Activated T-cell treated with anti-CD3 and anti-CD28 coated beads, Interleukin-2, amount 50 U/mL, for 4 hours (primary cell): ENCODE data around the gene SDK1. TPM values are rescaled to one million over a fixed set of nuclear protein-coding genes. Genes with fewer than 3 reads are reported as not detected.

Source experiments
- ATAC-seq, 2 donors: fragments of 200-7000 bp; cut with Tn5 transposase; one replicate each; pipeline ENCODE4 v1.10.0; 2021
- DNase-seq: peaks from one replicate; pipeline ENCODE4 v3.0.0-alpha.2; 2020
- H3K27me3 Mint-ChIP-seq: one replicate; pipeline ENCODE4 v1.8.0; 2021; ENCODE audit warnings: low read depth, mixed read lengths
- H3K36me3 Mint-ChIP-seq: one replicate; pipeline ENCODE4 v1.8.0; 2022; ENCODE audit warnings: mixed read lengths; ENCODE audit not compliant: insufficient read depth
- H3K4me1 Mint-ChIP-seq: one replicate; pipeline ENCODE4 v1.8.0; 2021; ENCODE audit warnings: low read depth, mixed read lengths
- H3K4me3 Mint-ChIP-seq: one replicate; pipeline ENCODE4 v1.8.0; 2021; ENCODE audit warnings: mild to moderate bottlenecking, moderate library complexity, mixed read lengths
- H3K9me3 Mint-ChIP-seq: one replicate; pipeline ENCODE4 v1.8.0; 2021; ENCODE audit warnings: mixed read lengths
- total RNA-seq, 3 donors: library from RNA; stranded (reverse); gene quantifications; one replicate each; pipeline ENCODE4 v1.2.1, GENCODE V29; 2021

Gene SDK1
- total RNA-seq, 3 donors from 2014 or later = 0.05 to 0.79 (median 0.40) TPM

DNA sequence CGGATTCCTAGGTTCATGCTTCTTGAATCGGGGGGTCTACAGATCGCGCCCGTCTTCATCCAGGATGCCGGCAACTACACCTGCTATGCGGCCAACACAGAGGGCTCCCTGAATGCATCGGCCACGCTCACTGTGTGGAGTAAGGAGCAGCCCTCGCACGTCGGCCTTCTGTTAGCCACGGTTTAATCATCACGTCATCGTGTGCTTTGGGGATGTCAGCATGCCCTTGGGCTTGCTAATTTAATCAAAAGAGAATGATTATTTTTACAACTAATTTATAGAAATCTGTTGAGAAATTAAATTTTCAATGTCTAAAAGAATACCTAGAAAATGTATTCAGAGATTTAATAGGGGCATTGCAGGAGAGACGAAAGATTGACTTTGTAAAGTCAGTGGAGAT, 668.2 kb downstream of the SDK1 start:
- DNase-seq (no peak), ATAC-seq (no peak)
- Mint-ChIP-seq H3K36me3 (no peaks in the 10 kb centered on the region), H3K27me3 (peaks cover 7% of the 10 kb centered on the region), H3K9me3 (no peaks in the 10 kb centered on the region), H3K4me1 (no peaks in the 10 kb centered on the region), H3K4me3 (no peak overlapping the region)

DNA sequence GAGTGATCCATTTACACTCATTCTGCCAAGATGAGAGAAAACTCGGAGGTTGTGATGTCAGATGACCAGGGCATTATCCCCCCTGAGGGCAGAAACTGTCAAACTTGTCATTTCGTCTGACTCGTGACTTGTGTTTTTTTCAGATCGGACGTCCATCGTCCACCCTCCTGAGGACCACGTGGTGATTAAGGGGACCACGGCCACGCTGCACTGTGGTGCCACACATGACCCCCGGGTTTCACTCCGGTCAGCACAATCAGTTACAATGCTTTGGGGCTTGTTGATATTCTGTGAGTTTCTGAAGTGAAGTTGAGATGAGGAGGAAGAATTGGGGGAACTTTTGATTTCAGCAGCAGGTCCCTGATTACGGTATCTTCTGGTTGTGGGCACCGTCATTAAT, 670.3 kb downstream of the SDK1 start:
- H3K36me3 Mint-ChIP-seq = no peaks in the 10 kb centered on the region
- H3K27me3 Mint-ChIP-seq = peaks cover 10% of the 10 kb centered on the region
- no peak overlapping the region for H3K4me3 Mint-ChIP-seq
- H3K9me3 Mint-ChIP-seq = no peaks in the 10 kb centered on the region
- H3K4me1 Mint-ChIP-seq = no peaks in the 10 kb centered on the region
- DNase-seq = no peak
- no peak for ATAC-seq

DNA sequence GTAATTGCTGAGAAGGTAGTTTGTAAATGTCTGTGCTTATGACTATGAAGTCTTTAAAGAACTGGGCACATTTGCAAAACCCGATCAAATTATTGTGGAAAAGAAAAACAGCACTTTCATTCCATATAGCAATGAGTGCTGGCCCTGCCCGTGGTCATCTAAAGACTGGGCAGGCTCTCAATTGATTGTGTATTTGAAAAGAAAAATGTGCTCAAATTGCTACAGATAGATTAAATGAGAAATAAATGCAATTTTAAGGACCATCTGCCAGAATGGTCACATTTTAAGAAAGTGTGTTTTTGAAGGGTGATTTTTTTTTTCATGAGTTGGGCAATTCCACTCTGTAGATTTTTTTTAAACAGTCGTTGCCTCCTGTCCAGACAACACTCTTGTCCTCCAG, 672.2 kb downstream of the SDK1 start:
- H3K9me3 Mint-ChIP-seq = no peaks in the 10 kb centered on the region
- no peak for ATAC-seq
- H3K4me3 Mint-ChIP-seq = no peak overlapping the region
- peaks cover 10% of the 10 kb centered on the region for H3K27me3 Mint-ChIP-seq
- no peak for DNase-seq
- H3K4me1 Mint-ChIP-seq = no peaks in the 10 kb centered on the region
- no peaks in the 10 kb centered on the region for H3K36me3 Mint-ChIP-seq

- Mint-ChIP-seq H3K36me3 (no peaks in the 10 kb centered on the region), H3K27me3 (peaks cover 10% of the 10 kb centered on the region), H3K9me3 (no peaks in the 10 kb centered on the region), H3K4me3 (no peak overlapping the region), H3K4me1 (no peaks in the 10 kb centered on the region)
- DNase-seq (no peak), ATAC-seq (no peak)
These were observed 673.3 kb downstream of the SDK1 start for GRCh38 chr7:3974329-3974728.

- DNase-seq = no peak
- ATAC-seq = no peak
These were observed 674.3 kb downstream of the SDK1 start for GRCh38 chr7:3975371-3975770.

GRCh38 chr7:3977391-3977790, 676.3 kb downstream of the SDK1 start:
- H3K4me1 Mint-ChIP-seq = no peaks in the 10 kb centered on the region

More at GRCh38 chr7:3975371-3975770, 674.3 kb downstream of the SDK1 start:
- Mint-ChIP-seq H3K27me3 (peaks cover 10% of the 10 kb centered on the region), H3K4me1 (no peaks in the 10 kb centered on the region), H3K9me3 (no peaks in the 10 kb centered on the region), H3K36me3 (no peaks in the 10 kb centered on the region), H3K4me3 (no peak overlapping the region)

DNA sequence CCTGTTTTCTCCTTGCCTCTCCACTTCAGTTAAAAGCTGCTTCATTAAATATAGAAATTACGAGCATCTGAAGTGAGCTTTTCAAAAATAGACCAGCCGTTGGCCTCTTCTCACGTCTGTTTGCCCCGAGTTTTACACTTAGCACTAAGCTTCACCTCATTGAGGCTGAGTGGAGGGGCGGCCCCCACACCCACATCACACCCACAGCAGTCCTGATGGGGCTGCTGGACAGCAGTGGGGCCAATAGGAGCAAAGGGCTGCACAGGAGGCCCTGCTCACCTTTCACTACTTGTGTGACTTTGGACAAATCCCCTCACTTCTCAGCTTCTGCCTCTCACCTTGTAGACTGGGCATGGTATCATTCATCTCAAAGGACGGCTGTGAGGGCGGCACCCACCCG, 677.8 kb downstream of the SDK1 start:
- peaks cover 2% of the 10 kb centered on the region for H3K27me3 Mint-ChIP-seq
- DNase-seq (no peak), ATAC-seq (no peak)
- H3K4me1 Mint-ChIP-seq = no peaks in the 10 kb centered on the region
- H3K4me3 Mint-ChIP-seq = no peak overlapping the region
- no peaks in the 10 kb centered on the region for H3K9me3 Mint-ChIP-seq
- no peaks in the 10 kb centered on the region for H3K36me3 Mint-ChIP-seq

More at GRCh38 chr7:3977391-3977790, 676.3 kb downstream of the SDK1 start:
- Mint-ChIP-seq H3K27me3 (peaks cover 4% of the 10 kb centered on the region), H3K36me3 (no peaks in the 10 kb centered on the region), H3K9me3 (no peaks in the 10 kb centered on the region), H3K4me3 (no peak overlapping the region)
- DNase-seq (no peak), ATAC-seq (no peak)

DNA sequence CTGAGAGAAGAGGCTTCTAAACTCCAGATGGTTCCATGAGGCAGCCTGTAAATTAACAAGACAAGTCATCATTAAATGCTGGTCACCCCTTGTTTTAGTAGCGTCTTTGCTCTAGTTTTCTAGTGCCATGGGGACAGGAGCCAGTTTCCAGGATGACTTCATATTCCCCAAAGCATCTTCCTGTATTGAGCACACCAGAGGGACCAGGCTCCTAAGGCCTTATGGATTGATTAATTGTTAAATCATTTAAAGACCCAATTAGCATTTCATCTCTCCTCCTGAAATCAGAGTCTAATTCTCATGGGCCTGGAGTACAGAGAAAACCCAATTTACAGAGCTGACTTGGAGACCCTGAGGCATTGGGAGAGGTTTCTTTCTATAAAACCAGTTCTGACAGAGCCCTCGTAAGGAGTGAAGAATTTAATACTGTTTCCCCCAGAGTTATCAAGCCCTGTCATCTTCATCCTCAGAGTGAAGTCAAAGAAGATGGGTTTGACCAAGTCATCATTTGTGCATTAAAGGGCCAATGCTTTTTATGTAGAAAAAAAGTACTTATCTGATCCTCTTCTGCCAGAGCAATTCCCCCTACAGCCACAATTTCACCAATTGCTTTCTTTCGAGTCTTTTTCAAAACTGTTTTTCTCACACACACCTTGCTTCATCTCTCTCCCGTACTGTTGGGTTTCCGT, 678.7 kb downstream of the SDK1 start:
- ATAC-seq (no peak), DNase-seq (no peak)
- H3K27me3 Mint-ChIP-seq = peaks cover 2% of the 10 kb centered on the region
- H3K4me3 Mint-ChIP-seq = no peak overlapping the region
- no peaks in the 10 kb centered on the region for H3K36me3 Mint-ChIP-seq
- no peaks in the 10 kb centered on the region for H3K9me3 Mint-ChIP-seq
- no peaks in the 10 kb centered on the region for H3K4me1 Mint-ChIP-seq

GRCh38 chr7:3980300-3980643, 679.2 kb downstream of the SDK1 start:
- ATAC-seq = no peak
- Mint-ChIP-seq H3K4me3 (no peak overlapping the region), H3K9me3 (no peaks in the 10 kb centered on the region), H3K27me3 (no peaks in the 10 kb centered on the region), H3K4me1 (no peaks in the 10 kb centered on the region), H3K36me3 (no peaks in the 10 kb centered on the region)
- no peak for DNase-seq

DNA sequence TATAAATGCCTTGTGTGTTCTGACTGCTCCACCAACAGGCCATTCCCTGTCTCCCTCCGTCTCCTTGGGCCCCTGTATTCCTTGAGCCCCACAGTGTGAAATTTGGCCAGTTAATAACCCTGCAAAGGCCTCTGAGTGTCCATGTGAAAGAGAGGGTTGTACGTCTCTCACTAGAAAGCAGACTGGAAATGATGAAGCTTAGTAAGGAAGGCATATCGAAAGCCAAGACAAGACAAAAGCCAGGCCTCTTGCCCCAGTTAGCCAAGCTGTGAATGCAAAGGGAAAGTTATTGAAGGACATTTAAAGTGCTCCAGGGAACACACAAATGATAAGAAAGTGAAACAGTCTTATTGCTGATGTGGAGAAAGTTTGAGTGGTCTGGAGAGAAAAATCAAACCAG, 680.2 kb downstream of the SDK1 start:
- no peaks in the 10 kb centered on the region for H3K36me3 Mint-ChIP-seq
- DNase-seq (no peak), ATAC-seq (no peak)
- H3K27me3 Mint-ChIP-seq = no peaks in the 10 kb centered on the region
- no peak overlapping the region for H3K4me3 Mint-ChIP-seq
- no peaks in the 10 kb centered on the region for H3K9me3 Mint-ChIP-seq
- H3K4me1 Mint-ChIP-seq = no peaks in the 10 kb centered on the region

DNA sequence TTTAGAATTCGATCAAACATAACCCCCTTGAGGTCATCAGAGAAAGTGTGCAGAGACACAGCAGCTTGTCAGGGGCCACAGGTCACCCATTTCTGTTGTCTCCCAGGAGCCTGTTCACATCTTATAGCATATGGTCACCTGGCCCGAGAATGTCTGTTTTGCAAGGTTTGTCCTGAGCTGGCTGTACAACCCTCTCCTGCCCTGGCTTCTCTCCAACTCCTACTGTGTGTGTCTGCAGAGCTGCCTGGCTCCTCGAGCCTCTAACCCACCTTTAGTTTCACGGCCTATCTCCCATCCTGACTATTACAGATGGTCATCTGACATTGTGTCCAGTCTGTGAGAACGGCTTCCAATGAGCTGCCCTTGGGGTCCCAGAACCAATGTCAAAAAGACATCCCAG, 683.4 kb downstream of the SDK1 start:
- DNase-seq (no peak), ATAC-seq (no peak)
- Mint-ChIP-seq H3K27me3 (no peaks in the 10 kb centered on the region), H3K36me3 (no peaks in the 10 kb centered on the region), H3K4me3 (no peak overlapping the region), H3K4me1 (no peaks in the 10 kb centered on the region), H3K9me3 (no peaks in the 10 kb centered on the region)

- no peak for ATAC-seq
- Mint-ChIP-seq H3K4me3 (no peak overlapping the region), H3K27me3 (no peaks in the 10 kb centered on the region), H3K4me1 (no peaks in the 10 kb centered on the region), H3K9me3 (no peaks in the 10 kb centered on the region), H3K36me3 (no peaks in the 10 kb centered on the region)
- DNase-seq = no peak
These were observed 685.9 kb downstream of the SDK1 start for GRCh38 chr7:3986927-3987326.

DNA sequence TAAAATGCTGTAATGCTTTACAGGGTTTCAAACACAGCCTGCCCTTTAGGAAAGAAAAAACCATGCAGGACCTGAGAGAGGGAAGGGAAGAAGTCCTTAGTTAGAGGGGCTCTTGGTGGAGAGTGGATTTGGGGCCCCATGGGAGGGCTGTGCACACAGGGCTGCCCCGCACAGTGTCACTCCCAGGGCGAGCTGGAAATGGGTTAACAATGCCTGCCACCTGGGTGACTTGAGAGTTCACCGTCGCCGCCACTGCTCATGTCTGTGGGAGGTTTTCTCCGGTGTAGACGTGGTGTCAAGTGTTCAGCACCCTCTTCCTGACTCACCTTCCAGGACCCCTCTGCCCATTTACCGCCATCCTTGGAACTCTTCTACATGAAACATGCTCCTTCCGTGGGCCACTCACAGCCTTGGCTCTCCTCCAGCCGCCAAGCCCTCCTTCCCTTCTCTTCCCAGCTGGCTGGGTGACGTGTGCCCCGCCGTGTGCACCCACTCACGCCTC, 686.4 kb downstream of the SDK1 start:
- no peaks in the 10 kb centered on the region for H3K27me3 Mint-ChIP-seq
- no peak for DNase-seq
- no peak for ATAC-seq
- no peaks in the 10 kb centered on the region for H3K9me3 Mint-ChIP-seq
- H3K4me1 Mint-ChIP-seq = no peaks in the 10 kb centered on the region
- H3K4me3 Mint-ChIP-seq = no peak overlapping the region
- H3K36me3 Mint-ChIP-seq = no peaks in the 10 kb centered on the region

GRCh38 chr7:3989723-3990122, 688.7 kb downstream of the SDK1 start:
- H3K36me3 Mint-ChIP-seq = no peaks in the 10 kb centered on the region
- no peak overlapping the region for H3K4me3 Mint-ChIP-seq
- no peaks in the 10 kb centered on the region for H3K27me3 Mint-ChIP-seq
- H3K4me1 Mint-ChIP-seq = no peaks in the 10 kb centered on the region
- ATAC-seq = no peak
- H3K9me3 Mint-ChIP-seq = no peaks in the 10 kb centered on the region
- DNase-seq = no peak

GRCh38 chr7:3991731-3992231, 690.7 kb downstream of the SDK1 start:
- DNase-seq (no peak), ATAC-seq (no peak)
- H3K36me3 Mint-ChIP-seq = no peaks in the 10 kb centered on the region
- no peaks in the 10 kb centered on the region for H3K9me3 Mint-ChIP-seq
- no peak overlapping the region for H3K4me3 Mint-ChIP-seq
- no peaks in the 10 kb centered on the region for H3K4me1 Mint-ChIP-seq
- no peaks in the 10 kb centered on the region for H3K27me3 Mint-ChIP-seq
